ENCODE data around the gene TTC28.
A peak's percentile ranks its signal among the peaks of the same experiment; 100 is the strongest.
"Not testable (repeated sequence)": the region's sequence is repeated elsewhere in the genome, so short reads cannot be mapped to it uniquely, and the experiment has no call there.

The TTC28 gene

GRCh38 chr22:28600546-28601143 is 79.0 kb downstream of the TTC28 start:
- FAIRE-seq = peak; percentile 95

- FAIRE-seq = no peak
These were observed 79.9 kb downstream of the TTC28 start for GRCh38 chr22:28599693-28600092.

- no peak for FAIRE-seq
These were observed 82.0 kb downstream of the TTC28 start for GRCh38 chr22:28597665-28598064.

GRCh38 chr22:28594797-28595462 is 84.7 kb downstream of the TTC28 start:
- peak; percentile 95 for FAIRE-seq

- peak; percentile 45 for FAIRE-seq
These were observed 85.4 kb downstream of the TTC28 start for GRCh38 chr22:28594076-28594796.

GRCh38 chr22:28593299-28593698 is 86.3 kb downstream of the TTC28 start:
- FAIRE-seq = no peak

GRCh38 chr22:28589102-28589750 is 90.4 kb downstream of the TTC28 start:
- no peak for FAIRE-seq

GRCh38 chr22:28585324-28585723 is 94.3 kb downstream of the TTC28 start:
- no peak for FAIRE-seq

GRCh38 chr22:28582806-28583205 is 96.8 kb downstream of the TTC28 start:
- FAIRE-seq = no peak

- no peak for FAIRE-seq
These were observed 98.6 kb downstream of the TTC28 start for GRCh38 chr22:28581016-28581415.

GRCh38 chr22:28576162-28576561 is 103.5 kb downstream of the TTC28 start:
- FAIRE-seq = no peak

- no peak for FAIRE-seq
These were observed 105.4 kb downstream of the TTC28 start for GRCh38 chr22:28574159-28574788.

- no peak for FAIRE-seq
These were observed 108.8 kb downstream of the TTC28 start for GRCh38 chr22:28570696-28571373.

- not testable (repeated sequence) for FAIRE-seq
These were observed 110.7 kb downstream of the TTC28 start for GRCh38 chr22:28568974-28569373.

GRCh38 chr22:28568099-28568498 is 111.5 kb downstream of the TTC28 start:
- no peak for FAIRE-seq

GRCh38 chr22:28566920-28567499 is 112.6 kb downstream of the TTC28 start:
- FAIRE-seq = not testable (repeated sequence)

GRCh38 chr22:28563636-28564035 is 116.0 kb downstream of the TTC28 start:
- FAIRE-seq = no peak

GRCh38 chr22:28562324-28562723 is 117.3 kb downstream of the TTC28 start:
- FAIRE-seq = no peak

GRCh38 chr22:28560743-28561101 is 118.9 kb downstream of the TTC28 start:
- FAIRE-seq = not testable (repeated sequence)

- no peak for FAIRE-seq
These were observed 119.4 kb downstream of the TTC28 start for GRCh38 chr22:28560046-28560742.

- no peak for FAIRE-seq
These were observed 122.5 kb downstream of the TTC28 start for GRCh38 chr22:28557184-28557583.
